CD4-positive, alpha-beta T cell treated with Interleukin-1 beta for 1 hour (primary cell): Measurements from ENCODE around the gene TMEM141.
A peak's percentile ranks its signal among the peaks of the same experiment; 100 is the strongest.
"Not testable (repeated sequence)": the region's sequence is repeated elsewhere in the genome, so short reads cannot be mapped to it uniquely, and the experiment has no call there.

Experiments
- DNase-seq, 2 donors: peaks; one replicate each; pipeline ENCODE4 v3.0.0-alpha.2; 2020 to 2022

Gene TMEM141

GRCh38 chr9:136755302-136756133 is 35.6 kb upstream of the TMEM141 start:
- not testable (repeated sequence) for DNase-seq

GRCh38 chr9:136756134-136756438 is 35.1 kb upstream of the TMEM141 start:
- no peak for DNase-seq

GRCh38 chr9:136756836-136757235 is 34.3 kb upstream of the TMEM141 start:
- DNase-seq: no peak

GRCh38 chr9:136757328-136757727 is 33.8 kb upstream of the TMEM141 start:
- DNase-seq: no peak

- DNase-seq: no peak
These were observed 33.4 kb upstream of the TMEM141 start for GRCh38 chr9:136757751-136758140.

- no peak for DNase-seq
These were observed 32.1 kb upstream of the TMEM141 start for GRCh38 chr9:136759001-136759400.

GRCh38 chr9:136759436-136760325 is 31.5 kb upstream of the TMEM141 start:
- DNase-seq: no peak

GRCh38 chr9:136760424-136760823 is 30.7 kb upstream of the TMEM141 start:
- no peak for DNase-seq

GRCh38 chr9:136760834-136761544 is 30.2 kb upstream of the TMEM141 start:
- DNase-seq: not testable (repeated sequence)

GRCh38 chr9:136761545-136761981 is 29.6 kb upstream of the TMEM141 start:
- DNase-seq: no peak

GRCh38 chr9:136762221-136762691 is 28.9 kb upstream of the TMEM141 start:
- DNase-seq: no peak

GRCh38 chr9:136762915-136763648 is 28.1 kb upstream of the TMEM141 start:
- peak; percentile 36 to 48 for DNase-seq

GRCh38 chr9:136763649-136764035 is 27.5 kb upstream of the TMEM141 start:
- no peak for DNase-seq

GRCh38 chr9:136764301-136764891 is 26.7 kb upstream of the TMEM141 start, which contains the start of gene LCN15:
LCN15 (minus strand) TSS chr9:136764518; CDS start chr9:136764488, 30 bp downstream.
- no peak for DNase-seq

- no peak for DNase-seq
These were observed 26.1 kb upstream of the TMEM141 start for GRCh38 chr9:136765041-136765440.

- DNase-seq: not testable (repeated sequence)
These were observed 25.3 kb upstream of the TMEM141 start for GRCh38 chr9:136765745-136766409.

- peak; percentile 67 to 79 for DNase-seq
These were observed 24.6 kb upstream of the TMEM141 start for GRCh38 chr9:136766410-136767120.

- DNase-seq: peak; percentile 40 to 55
These were observed 21.4 kb upstream of the TMEM141 start for GRCh38 chr9:136769710-136770191.

GRCh38 chr9:136771907-136772415 is 19.2 kb upstream of the TMEM141 start:
- no peak for DNase-seq

- peak in 1 of 2 donors; percentile 62 for DNase-seq
These were observed 17.6 kb upstream of the TMEM141 start for GRCh38 chr9:136773386-136774044.
